ENCODE data around the gene CYP2J2.

- no peak for TF ChIP-seq POLR2A (IDR thresholded peaks at IDR 0.05)
- TF ChIP-seq, protein P1, sequence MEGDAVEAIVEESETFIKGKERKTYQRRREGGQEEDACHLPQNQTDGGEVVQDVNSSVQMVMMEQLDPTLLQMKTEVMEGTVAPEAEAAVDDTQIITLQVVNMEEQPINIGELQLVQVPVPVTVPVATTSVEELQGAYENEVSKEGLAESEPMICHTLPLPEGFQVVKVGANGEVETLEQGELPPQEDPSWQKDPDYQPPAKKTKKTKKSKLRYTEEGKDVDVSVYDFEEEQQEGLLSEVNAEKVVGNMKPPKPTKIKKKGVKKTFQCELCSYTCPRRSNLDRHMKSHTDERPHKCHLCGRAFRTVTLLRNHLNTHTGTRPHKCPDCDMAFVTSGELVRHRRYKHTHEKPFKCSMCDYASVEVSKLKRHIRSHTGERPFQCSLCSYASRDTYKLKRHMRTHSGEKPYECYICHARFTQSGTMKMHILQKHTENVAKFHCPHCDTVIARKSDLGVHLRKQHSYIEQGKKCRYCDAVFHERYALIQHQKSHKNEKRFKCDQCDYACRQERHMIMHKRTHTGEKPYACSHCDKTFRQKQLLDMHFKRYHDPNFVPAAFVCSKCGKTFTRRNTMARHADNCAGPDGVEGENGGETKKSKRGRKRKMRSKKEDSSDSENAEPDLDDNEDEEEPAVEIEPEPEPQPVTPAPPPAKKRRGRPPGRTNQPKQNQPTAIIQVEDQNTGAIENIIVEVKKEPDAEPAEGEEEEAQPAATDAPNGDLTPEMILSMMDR (IDR thresholded peaks at IDR 0.05 in 4 of 5, conservative IDR thresholded peaks at IDR 0.05 in 1 of 5), result no peak
These were observed 9.8 kb upstream of the CYP2J2 start for GRCh38 chr1:59936358-59936821.
